HFF-Myc (cell line): Measurements from ENCODE around the gene TAF10.

ENCODE experiments used
- DNase-seq: peaks from one replicate; pipeline ENCODE4 v3.0.0-alpha.2; 2011; ENCODE audit warnings: low read depth; ENCODE audit errors: extremely low read depth
- H3K4me3 ChIP-seq: replicated peaks from 2 replicates; pipeline ENCODE4 v1.5.1; 2011; ENCODE audit warnings: low read depth, mild to moderate bottlenecking, control low read depth, low read length
- CTCF ChIP-seq: IDR thresholded peaks from 2 replicates; pipeline ENCODE4 v1.5.1; 2012; ENCODE audit warnings: mild to moderate bottlenecking, low read depth, low read length, control low read depth; ENCODE audit errors: missing control alignments

Gene TAF10

GRCh38 chr11:6619004-6619745 lies 7.2 kb upstream of the TAF10 start, which contains the start of gene TPP1:
Gene TPP1 (minus strand): TSS chr11:6619422. CDS start chr11:6619400, 22 bp downstream.
- DNase-seq: peak; percentile 90
- TF ChIP-seq CTCF: no peak
- H3K4me3 ChIP-seq: peak within 1 kb of the TSS; percentile 91

GRCh38 chr11:6618117-6619003 lies 6.3 kb upstream of the TAF10 start:
- TF ChIP-seq CTCF: peak; percentile 4
- no peak for DNase-seq
- peak overlapping the region; percentile 91 for H3K4me3 ChIP-seq

- DNase-seq: no peak
- no peak for TF ChIP-seq CTCF
- peak overlapping the region; percentile 91 for H3K4me3 ChIP-seq
Observed at GRCh38 chr11:6617315-6617781, 5.3 kb upstream of the TAF10 start.

GRCh38 chr11:6616596-6617250 lies 4.7 kb upstream of the TAF10 start:
- no peak for TF ChIP-seq CTCF
- H3K4me3 ChIP-seq: no peak overlapping the region
- no peak for DNase-seq

- no peak for DNase-seq
- no peak for TF ChIP-seq CTCF
- no peak overlapping the region for H3K4me3 ChIP-seq
Observed at GRCh38 chr11:6615882-6616585, 4.0 kb upstream of the TAF10 start.

GRCh38 chr11:6615046-6615445 lies 3.0 kb upstream of the TAF10 start:
- H3K4me3 ChIP-seq: no peak overlapping the region
- TF ChIP-seq CTCF: no peak
- DNase-seq: no peak
